Astrocyte (in vitro differentiated cells and primary cell): Measurements from ENCODE around the gene CMTM8.

Source experiments
- CTCF ChIP-seq: IDR thresholded peaks from 2 replicates; pipeline ENCODE4 v1.5.1; 2011; ENCODE audit warnings: low read depth, mild to moderate bottlenecking, inconsistent platforms, low read length, moderate library complexity; ENCODE audit not compliant: insufficient read depth
- EZH2 ChIP-seq: IDR thresholded peaks from 2 replicates; pipeline ENCODE4 v1.6.1; 2012; ENCODE audit warnings: mild to moderate bottlenecking, low read length, inconsistent platforms; ENCODE audit not compliant: insufficient read depth

- TF ChIP-seq CTCF (no peak), EZH2 (no peak)
These were observed 175.5 kb downstream of the CMTM8 start for GRCh38 chr3:32413845-32414521.
